Vagina (tissue), 2 donors: ENCODE data around the gene DIPK1B. TPM values are rescaled to one million over a fixed set of nuclear protein-coding genes. Genes with fewer than 3 reads are reported as not detected.
"Not testable (repeated sequence)": the region's sequence is repeated elsewhere in the genome, so short reads cannot be mapped to it uniquely, and the experiment has no call there.

Experiments used
- DNase-seq, 2 donors: peaks; one replicate each; pipeline ENCODE4 v3.0.0-alpha.2; 2017; ENCODE audit errors: extremely low spot score in 2 of 2
- H3K27ac ChIP-seq: fragments of 200-600 bp; sonication (generic); one replicate; pipeline ENCODE4 v1.5.1; 2019
- H3K27me3 ChIP-seq: fragments of 200-600 bp; sonication (generic); one replicate; pipeline ENCODE4 v1.5.1; 2019
- H3K36me3 ChIP-seq, 2 donors: fragments of 200-600 bp; sonication (generic); one replicate each; pipeline ENCODE4 v1.5.1; 2017 to 2019
- H3K4me1 ChIP-seq: fragments of 200-600 bp; sonication (generic); one replicate; pipeline ENCODE4 v1.5.1; 2019
- H3K4me3 ChIP-seq, 2 donors: fragments of 200-600 bp; sonication (generic); 1 replicate in 1 of 2; 2 replicates in 1 of 2; pipeline ENCODE4 v1.5.1; 2016 to 2019
- H3K9me3 ChIP-seq: fragments of 200-600 bp; sonication (generic); one replicate; pipeline ENCODE4 v1.5.1; 2019
- POLR2A ChIP-seq, 2 donors: fragments of 450-650 bp; IDR thresholded peaks; one replicate each; pipeline ENCODE4 v1.6.1; 2017; ENCODE audit warnings: antibody characterized with exemption in 2 of 2, mild to moderate bottlenecking in 2 of 2, moderate library complexity in 2 of 2
- POLR2AphosphoS5 ChIP-seq, 2 donors: sonication (generic); formaldehyde crosslinking; IDR thresholded peaks; one replicate each; pipeline ENCODE4 v1.9.0; 2017; ENCODE audit warnings: antibody characterized with exemption in 2 of 2, mild to moderate bottlenecking in 2 of 2, low read depth in 1 of 2; ENCODE audit not compliant: insufficient read depth in 1 of 2
- intact Hi-C: fragments of 100-400 bp; cut with DNase I; formaldehyde crosslinking; loops from one replicate; pipeline ENCODE4 v1.15.1; 2023
- total RNA-seq: library from RNA; depleted of rRNA; stranded (reverse); fragments of >200 nt; gene quantifications from one replicate; pipeline ENCODE4 v1.2.3, GENCODE V29; 2016
- TF ChIP-seq, protein P1 (sequence below), 3 experiments: fragments of 450-650 bp in 2 of 3; fragments of 200-600 bp in 1 of 3; sonication (generic) in 1 of 3; IDR thresholded peaks; one replicate each; pipeline ENCODE4 v1.5.1; 2017 to 2019; ENCODE audit warnings: antibody characterized with exemption in 3 of 3, mild to moderate bottlenecking in 2 of 3, moderate library complexity in 2 of 3

The DIPK1B gene
- total RNA-seq, 1 donor from 2014 or later: 11.5 TPM

- Histone ChIP-seq H3K27ac (no peak overlapping the region), H3K36me3 (no peaks in the 10 kb centered on the region), H3K4me3 (no peak overlapping the region), H3K27me3 (no peaks in the 10 kb centered on the region), H3K9me3 (no peaks in the 10 kb centered on the region), H3K4me1 (peaks cover 7% of the 10 kb centered on the region)
- intact Hi-C loops: no loop called here
- no peak for TF ChIP-seq POLR2AphosphoS5 (IDR thresholded peaks at IDR 0.05; ENCODE audit: insufficient read depth in 1 of 2, low read depth in 1 of 2)
- TF ChIP-seq POLR2A (IDR thresholded peaks at IDR 0.05): no peak
- DNase-seq: no peak
Measured at GRCh38 chr9:136700959-136701667, 11.3 kb upstream of the DIPK1B start.

DNA sequence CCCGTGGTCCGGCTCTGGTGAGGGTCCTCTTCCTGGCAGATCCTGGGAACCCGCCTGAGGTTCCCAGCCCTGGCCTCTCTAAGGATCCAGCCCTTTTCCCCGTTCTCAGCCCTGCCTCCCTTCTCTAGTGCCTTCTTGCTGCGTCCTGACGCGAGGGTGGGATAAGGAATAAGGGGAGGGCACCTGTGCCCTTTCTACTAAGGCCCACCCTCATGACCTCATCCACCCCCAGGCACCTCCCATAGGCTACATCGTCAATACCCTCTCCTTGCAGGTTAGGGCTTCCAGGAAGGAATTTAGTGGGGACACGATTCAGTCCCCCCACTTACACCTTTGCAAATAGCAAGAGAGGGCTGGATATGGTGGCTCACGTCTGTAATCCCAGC, 10.7 kb upstream of the DIPK1B start:
- Histone ChIP-seq H3K9me3 (no peaks in the 10 kb centered on the region), H3K36me3 (no peaks in the 10 kb centered on the region), H3K4me3 (no peak overlapping the region), H3K4me1 (peaks cover 7% of the 10 kb centered on the region), H3K27me3 (no peaks in the 10 kb centered on the region), H3K27ac (no peak overlapping the region)
- intact Hi-C loops: no loop called here
- no peak for DNase-seq
- TF ChIP-seq, protein P1, sequence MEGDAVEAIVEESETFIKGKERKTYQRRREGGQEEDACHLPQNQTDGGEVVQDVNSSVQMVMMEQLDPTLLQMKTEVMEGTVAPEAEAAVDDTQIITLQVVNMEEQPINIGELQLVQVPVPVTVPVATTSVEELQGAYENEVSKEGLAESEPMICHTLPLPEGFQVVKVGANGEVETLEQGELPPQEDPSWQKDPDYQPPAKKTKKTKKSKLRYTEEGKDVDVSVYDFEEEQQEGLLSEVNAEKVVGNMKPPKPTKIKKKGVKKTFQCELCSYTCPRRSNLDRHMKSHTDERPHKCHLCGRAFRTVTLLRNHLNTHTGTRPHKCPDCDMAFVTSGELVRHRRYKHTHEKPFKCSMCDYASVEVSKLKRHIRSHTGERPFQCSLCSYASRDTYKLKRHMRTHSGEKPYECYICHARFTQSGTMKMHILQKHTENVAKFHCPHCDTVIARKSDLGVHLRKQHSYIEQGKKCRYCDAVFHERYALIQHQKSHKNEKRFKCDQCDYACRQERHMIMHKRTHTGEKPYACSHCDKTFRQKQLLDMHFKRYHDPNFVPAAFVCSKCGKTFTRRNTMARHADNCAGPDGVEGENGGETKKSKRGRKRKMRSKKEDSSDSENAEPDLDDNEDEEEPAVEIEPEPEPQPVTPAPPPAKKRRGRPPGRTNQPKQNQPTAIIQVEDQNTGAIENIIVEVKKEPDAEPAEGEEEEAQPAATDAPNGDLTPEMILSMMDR (IDR thresholded peaks at IDR 0.05): no peak

- Histone ChIP-seq H3K36me3 (no peaks in the 10 kb centered on the region), H3K27ac (no peak overlapping the region), H3K27me3 (no peaks in the 10 kb centered on the region), H3K4me1 (peaks cover 7% of the 10 kb centered on the region), H3K4me3 (no peak overlapping the region), H3K9me3 (no peaks in the 10 kb centered on the region)
- TF ChIP-seq, protein P1 (IDR thresholded peaks at IDR 0.05): no peak
- TF ChIP-seq POLR2AphosphoS5 (IDR thresholded peaks at IDR 0.05; ENCODE audit: insufficient read depth in 1 of 2, low read depth in 1 of 2): no peak
- TF ChIP-seq POLR2A (IDR thresholded peaks at IDR 0.05): no peak
- intact Hi-C loops: no loop called here
- no peak for DNase-seq
Measured at GRCh38 chr9:136703276-136703860, 9.0 kb upstream of the DIPK1B start.

DNA sequence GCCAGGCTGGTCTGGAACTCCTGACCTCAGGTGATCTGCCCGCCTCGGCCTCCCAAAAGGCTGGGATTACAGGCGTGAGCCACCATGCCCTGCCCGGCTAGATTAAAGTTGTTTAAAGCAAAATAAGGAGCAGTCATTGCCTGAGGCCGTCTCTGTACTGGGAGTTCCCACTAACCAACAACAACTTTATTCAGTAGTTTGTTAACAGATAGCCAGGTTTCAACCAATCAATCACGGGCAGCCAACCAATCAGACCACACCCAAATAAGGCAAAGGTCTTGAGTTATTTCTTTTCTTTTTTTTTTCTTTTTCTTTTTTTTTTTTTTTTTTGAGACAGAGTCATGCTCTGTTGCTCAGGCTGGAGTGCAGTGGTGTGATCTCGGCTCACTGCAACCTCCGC, 7.6 kb upstream of the DIPK1B start:
- not testable (repeated sequence) for H3K36me3 ChIP-seq, H3K27me3 ChIP-seq

GRCh38 chr9:136705564-136705963, 6.8 kb upstream of the DIPK1B start:
- peaks cover 7% of the 10 kb centered on the region for H3K4me1 ChIP-seq
- intact Hi-C loops: no loop called here
- no peak overlapping the region for H3K27ac ChIP-seq
- H3K36me3 ChIP-seq: no peaks in the 10 kb centered on the region
- H3K27me3 ChIP-seq: no peaks in the 10 kb centered on the region
- no peak overlapping the region for H3K4me3 ChIP-seq
- TF ChIP-seq POLR2A (IDR thresholded peaks at IDR 0.05) (no peak), POLR2AphosphoS5 (IDR thresholded peaks at IDR 0.05; ENCODE audit: insufficient read depth in 1 of 2, low read depth in 1 of 2) (no peak)
- TF ChIP-seq, protein P1 (IDR thresholded peaks at IDR 0.05): no peak
- DNase-seq: no peak
- no peaks in the 10 kb centered on the region for H3K9me3 ChIP-seq

More for the DNA sequence above, 7.6 kb upstream of the DIPK1B start:
- H3K27ac ChIP-seq, DNase-seq, intact Hi-C loops, H3K4me3 ChIP-seq, H3K4me1 ChIP-seq, H3K9me3 ChIP-seq: not testable (repeated sequence)

DNA sequence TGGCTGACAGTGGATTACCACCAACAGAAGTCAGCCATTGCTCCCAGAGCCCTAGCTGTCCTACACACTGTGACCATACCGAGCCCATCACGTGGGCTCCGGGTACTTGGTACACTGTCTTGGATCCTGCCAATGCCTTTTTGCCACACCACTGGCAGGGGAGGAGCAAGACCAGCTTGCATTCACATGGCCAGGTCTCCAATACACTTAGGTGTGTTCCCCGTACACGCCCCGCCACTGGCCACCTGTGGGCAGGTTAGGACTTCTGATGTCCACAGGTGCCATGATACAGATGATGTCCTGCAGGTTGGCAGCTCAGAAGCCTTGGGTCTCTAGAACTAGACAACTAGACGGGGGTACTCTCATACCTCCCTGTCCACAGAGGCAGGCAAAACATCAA, 5.4 kb upstream of the DIPK1B start:
- TF ChIP-seq, protein P1 (IDR thresholded peaks at IDR 0.05): no peak
- no peak for TF ChIP-seq POLR2A (IDR thresholded peaks at IDR 0.05)
- TF ChIP-seq POLR2AphosphoS5 (IDR thresholded peaks at IDR 0.05; ENCODE audit: insufficient read depth in 1 of 2, low read depth in 1 of 2): no peak
- H3K4me1 ChIP-seq: peaks cover 5% of the 10 kb centered on the region
- no peaks in the 10 kb centered on the region for H3K36me3 ChIP-seq
- H3K9me3 ChIP-seq: no peaks in the 10 kb centered on the region
- intact Hi-C loops: no loop called here
- H3K27me3 ChIP-seq: no peaks in the 10 kb centered on the region
- H3K4me3 ChIP-seq: no peak overlapping the region
- H3K27ac ChIP-seq: no peak overlapping the region
- no peak for DNase-seq
